GM23338 (cell line): ENCODE results near the gene MYO1E.

Experiments used
- CREB1 ChIP-seq: fragments of 250-450 bp; sonication (Bioruptor Pico); IDR thresholded peaks from 2 replicates; pipeline ENCODE4 v1.5.0; 2020; ENCODE audit warnings: low read depth, mild to moderate bottlenecking, moderate library complexity
- CTCF ChIP-seq, 2 experiments: fragments of 200-600 bp in 1 of 2; sonication (generic) in 1 of 2; conservative IDR thresholded peaks; 2 replicates each; pipeline versions ENCODE4 v1.5.1 to v1.6.1; 2016 to 2017; ENCODE audit warnings: antibody characterized with exemption in 2 of 2, low read depth in 2 of 2, mild to moderate bottlenecking in 2 of 2, moderate library complexity in 1 of 2
- EZH2 ChIP-seq: fragments of 200-600 bp; sonication (generic); IDR thresholded peaks from one replicate; pipeline ENCODE4 v1.8.0; 2017; ENCODE audit warnings: antibody characterized with exemption, mild to moderate bottlenecking, low read depth; ENCODE audit not compliant: unreplicated experiment
- NANOG ChIP-seq: IDR thresholded peaks from 2 replicates; pipeline ENCODE4 v1.6.1; 2016; ENCODE audit warnings: antibody characterized with exemption, borderline replicate concordance
- POLR2AphosphoS5 ChIP-seq: IDR thresholded peaks from 2 replicates; pipeline ENCODE4 v1.6.1; 2016; ENCODE audit warnings: antibody characterized with exemption, low read depth
- ZNF114 ChIP-seq: fragments of 250-450 bp; sonication (Bioruptor Pico); IDR thresholded peaks from 2 replicates; pipeline ENCODE4 v1.5.0; 2020; ENCODE audit warnings: mild to moderate bottlenecking, moderate library complexity
- TF ChIP-seq, protein P1 (sequence below): IDR thresholded peaks from one replicate; pipeline ENCODE4 v1.6.1; 2018; ENCODE audit warnings: antibody characterized with exemption; ENCODE audit not compliant: unreplicated experiment

DNA sequence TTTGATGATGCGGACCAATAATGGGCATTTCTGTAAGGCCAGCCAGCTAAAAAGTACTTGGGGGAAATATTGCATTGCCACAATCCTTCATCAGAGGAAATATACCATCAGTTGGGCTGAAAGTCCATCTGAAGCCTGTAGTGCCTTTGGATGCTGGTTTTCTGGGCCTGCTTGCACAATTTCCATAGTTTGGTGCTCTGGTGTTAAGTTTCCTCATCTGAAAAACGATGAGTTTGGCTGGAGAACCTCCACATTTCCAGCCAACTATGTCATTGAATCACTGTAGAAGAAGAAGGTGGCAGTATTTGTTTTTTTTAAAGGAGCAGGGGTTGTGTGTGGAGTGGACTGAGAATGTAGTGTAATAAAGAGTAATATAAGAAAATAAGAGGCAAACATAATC lies 257.6 kb downstream of the MYO1E start:
- TF ChIP-seq CTCF (conservative IDR thresholded peaks at IDR 0.05; ENCODE audit: low read depth in 2 of 2): no peak
- TF ChIP-seq, protein P1, sequence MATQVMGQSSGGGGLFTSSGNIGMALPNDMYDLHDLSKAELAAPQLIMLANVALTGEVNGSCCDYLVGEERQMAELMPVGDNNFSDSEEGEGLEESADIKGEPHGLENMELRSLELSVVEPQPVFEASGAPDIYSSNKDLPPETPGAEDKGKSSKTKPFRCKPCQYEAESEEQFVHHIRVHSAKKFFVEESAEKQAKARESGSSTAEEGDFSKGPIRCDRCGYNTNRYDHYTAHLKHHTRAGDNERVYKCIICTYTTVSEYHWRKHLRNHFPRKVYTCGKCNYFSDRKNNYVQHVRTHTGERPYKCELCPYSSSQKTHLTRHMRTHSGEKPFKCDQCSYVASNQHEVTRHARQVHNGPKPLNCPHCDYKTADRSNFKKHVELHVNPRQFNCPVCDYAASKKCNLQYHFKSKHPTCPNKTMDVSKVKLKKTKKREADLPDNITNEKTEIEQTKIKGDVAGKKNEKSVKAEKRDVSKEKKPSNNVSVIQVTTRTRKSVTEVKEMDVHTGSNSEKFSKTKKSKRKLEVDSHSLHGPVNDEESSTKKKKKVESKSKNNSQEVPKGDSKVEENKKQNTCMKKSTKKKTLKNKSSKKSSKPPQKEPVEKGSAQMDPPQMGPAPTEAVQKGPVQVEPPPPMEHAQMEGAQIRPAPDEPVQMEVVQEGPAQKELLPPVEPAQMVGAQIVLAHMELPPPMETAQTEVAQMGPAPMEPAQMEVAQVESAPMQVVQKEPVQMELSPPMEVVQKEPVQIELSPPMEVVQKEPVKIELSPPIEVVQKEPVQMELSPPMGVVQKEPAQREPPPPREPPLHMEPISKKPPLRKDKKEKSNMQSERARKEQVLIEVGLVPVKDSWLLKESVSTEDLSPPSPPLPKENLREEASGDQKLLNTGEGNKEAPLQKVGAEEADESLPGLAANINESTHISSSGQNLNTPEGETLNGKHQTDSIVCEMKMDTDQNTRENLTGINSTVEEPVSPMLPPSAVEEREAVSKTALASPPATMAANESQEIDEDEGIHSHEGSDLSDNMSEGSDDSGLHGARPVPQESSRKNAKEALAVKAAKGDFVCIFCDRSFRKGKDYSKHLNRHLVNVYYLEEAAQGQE: no peak
- TF ChIP-seq CREB1 (CRISPR knock-in tag): no peak
- no peak for TF ChIP-seq NANOG
- no peak for TF ChIP-seq POLR2AphosphoS5
- no peak for TF ChIP-seq EZH2
- no peak for TF ChIP-seq ZNF114 (CRISPR knock-in tag)
